DMS53 (cell line): ENCODE results near the gene EZH1.
"Not testable (repeated sequence)": the region's sequence is repeated elsewhere in the genome, so short reads cannot be mapped to it uniquely, and the experiment has no call there.

Source experiments
- DNase-seq: peaks from one replicate; lab custom pipeline; 2025; lab: John Stamatoyannopoulos, UW

The EZH1 gene

GRCh38 chr17:42669977-42670788 is 74.7 kb downstream of the EZH1 start:
- no peak for DNase-seq

DNA sequence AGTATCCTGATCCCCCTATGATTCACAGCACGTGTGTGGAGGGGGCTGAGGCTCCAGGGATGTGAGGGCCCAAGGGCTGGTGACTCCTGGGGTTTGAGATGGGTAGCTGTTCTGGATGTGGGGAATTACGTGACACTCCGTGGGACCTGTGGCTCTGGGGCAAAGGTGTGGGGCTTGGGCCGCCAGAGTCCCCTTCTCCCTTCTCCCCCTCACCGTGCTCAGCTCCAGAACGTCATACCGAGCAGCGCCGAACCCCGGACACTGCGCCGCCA is 75.2 kb downstream of the EZH1 start:
- no peak for DNase-seq

DNA sequence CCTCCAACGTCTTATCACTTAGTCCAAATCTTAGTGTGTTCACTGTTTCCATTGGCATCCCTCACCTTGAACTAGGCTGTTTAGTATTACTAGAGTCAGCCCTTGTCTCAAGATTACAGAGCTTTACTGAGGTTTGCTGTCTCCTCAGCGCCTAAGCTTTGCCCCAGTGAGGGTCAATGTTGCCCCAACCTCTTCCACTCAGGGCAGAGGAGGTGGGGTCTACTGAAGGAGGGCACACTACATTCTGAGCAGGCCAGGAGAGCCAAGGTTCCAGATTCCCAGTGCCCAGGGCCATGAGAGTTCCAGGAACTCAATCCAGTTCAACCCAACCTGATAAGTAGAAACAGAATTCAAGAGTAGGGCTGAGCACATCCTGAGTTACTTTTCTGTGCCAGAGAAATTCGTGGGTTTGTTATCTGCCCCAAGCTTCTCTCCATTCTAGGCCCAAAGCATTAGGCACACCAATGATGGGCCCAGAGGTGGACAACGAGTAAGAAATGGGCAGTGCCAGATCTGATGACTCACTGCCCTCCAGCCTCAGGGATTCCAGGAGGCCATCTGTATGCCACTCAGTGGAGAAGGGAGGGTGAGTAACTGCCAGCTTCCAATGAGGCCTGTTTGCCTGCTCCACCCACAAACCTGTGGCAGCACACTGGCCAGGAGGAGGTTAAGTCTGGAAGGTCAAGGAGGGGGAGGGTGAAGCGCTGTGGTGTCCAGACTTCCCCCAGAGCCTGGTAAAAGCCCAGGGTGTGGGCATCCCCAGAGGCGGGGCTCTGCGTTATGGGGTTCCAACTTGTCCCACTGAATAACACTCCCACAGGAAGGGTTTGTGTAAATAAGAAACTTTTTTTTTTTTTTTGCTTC is 77.5 kb downstream of the EZH1 start:
- DNase-seq, result peak; percentile 91

- DNase-seq, result not testable (repeated sequence)
Observed at GRCh38 chr17:42666126-42666525, 78.7 kb downstream of the EZH1 start.

DNA sequence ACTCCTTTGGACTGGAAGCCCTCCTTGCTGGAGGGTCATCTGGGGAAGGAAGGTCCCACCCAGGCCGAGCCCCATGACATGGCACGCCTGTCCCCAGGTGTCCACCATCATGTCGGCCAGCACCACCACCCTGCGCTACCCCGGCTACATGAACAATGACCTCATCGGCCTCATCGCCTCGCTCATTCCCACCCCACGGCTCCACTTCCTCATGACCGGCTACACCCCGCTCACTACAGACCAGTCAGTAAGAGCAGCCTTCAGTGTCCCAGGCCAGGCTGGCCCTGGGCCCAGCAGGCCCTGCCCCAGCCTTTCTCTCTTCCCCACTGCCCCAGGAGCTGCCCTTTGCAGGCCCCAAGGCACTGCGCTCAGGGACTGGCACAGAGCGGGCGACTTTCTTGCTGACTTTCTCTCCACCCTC is 79.2 kb downstream of the EZH1 start:
- DNase-seq, result no peak

GRCh38 chr17:42660692-42661345 is 84.0 kb downstream of the EZH1 start:
- no peak for DNase-seq

DNA sequence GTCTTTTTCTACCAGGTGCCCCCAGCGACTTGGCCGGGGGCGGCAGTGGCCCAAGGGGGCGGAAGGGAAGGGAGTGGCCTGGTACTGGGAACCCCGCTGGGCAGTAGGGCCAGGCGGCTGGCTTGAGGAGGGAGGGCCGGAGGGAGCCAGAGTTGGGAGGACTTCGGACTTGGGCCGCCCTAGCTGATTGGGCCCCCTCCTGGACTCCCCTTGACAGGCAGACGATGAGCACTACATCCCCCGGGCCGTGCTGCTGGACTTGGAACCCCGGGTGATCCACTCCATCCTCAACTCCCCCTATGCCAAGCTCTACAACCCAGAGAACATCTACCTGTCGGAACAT is 84.9 kb downstream of the EZH1 start:
- not testable (repeated sequence) for DNase-seq

DNA sequence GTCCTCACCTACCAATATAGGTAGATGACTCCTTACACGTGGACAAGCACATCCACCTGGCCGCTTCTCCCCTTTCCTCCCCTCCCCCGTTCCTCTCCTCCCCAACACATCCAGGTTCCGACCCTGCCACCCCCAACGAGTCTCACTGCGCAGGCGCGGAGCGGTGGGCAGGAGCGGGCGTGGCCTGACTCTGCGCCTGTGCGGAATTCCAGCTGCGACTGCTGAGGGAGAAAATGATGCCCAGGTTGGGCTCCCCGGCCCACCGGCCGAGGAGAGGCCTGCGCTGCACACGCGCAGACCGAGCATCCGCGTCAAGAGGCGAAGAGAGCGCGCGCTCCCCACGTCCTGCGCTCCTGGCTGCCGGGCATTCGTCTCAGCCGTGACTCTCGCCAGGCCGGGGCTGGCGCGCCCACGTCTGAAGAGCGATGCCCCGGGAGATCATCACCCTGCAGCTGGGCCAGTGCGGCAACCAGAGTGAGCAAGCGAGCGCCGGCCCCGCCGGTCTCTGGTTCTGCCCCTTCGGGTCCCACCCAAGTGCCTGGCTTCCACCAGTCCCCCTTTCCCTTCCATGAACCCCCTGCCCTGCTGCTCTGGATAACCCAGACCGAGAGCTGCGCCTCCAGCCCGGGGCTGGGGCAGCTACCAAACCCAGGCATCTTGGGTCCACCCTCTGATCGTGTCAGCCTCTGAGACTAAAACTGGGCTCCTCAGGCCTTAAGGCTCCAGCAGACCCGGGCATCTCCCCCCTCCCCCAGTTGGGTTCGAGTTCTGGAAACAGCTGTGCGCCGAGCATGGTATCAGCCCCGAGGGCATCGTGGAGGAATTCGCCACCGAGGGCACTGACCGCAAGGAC is 85.5 kb downstream of the EZH1 start, which contains the start of gene TUBG2:
TSS of gene TUBG2 (plus strand) at position 206 of the 853 bp plus-strand sequence. CDS start at position 426, 220 bp downstream.
- peak; percentile 98 for DNase-seq

DNA sequence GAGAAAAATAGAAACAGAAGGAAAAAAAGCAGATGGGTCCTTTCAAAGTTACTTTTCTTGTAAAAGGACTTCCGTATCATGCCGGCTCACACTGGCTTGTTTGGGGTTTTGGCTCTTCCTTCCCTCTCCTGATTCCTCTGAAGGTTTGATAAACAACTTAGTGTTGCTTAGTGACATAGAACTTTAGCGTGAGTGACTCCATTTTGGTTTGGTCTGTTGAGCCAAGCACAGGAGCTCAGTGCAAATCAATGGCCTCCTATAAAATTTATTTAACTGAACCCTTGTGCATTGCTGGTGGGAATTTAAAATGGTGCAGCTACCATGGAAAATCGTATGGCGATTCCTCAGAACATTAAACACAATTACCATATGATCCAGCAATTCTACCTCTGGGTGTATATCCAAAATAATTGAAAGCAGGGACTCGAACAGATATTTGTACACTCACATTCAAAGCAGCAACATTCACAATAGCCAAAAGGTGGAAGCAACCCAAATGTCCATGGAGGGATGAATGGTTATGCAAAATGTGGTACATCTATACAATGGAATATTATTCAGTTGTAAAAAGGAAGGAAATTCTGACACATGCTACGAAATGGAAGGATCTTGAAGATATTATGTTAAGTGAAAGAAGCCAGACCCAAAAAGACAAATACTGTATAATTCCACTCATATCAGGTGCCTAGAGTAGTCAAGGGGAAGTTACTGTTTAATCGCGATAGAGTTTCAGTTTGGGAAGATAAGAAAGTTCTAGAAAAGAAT is 86.8 kb downstream of the EZH1 start:
- peak; percentile 33 for DNase-seq

DNA sequence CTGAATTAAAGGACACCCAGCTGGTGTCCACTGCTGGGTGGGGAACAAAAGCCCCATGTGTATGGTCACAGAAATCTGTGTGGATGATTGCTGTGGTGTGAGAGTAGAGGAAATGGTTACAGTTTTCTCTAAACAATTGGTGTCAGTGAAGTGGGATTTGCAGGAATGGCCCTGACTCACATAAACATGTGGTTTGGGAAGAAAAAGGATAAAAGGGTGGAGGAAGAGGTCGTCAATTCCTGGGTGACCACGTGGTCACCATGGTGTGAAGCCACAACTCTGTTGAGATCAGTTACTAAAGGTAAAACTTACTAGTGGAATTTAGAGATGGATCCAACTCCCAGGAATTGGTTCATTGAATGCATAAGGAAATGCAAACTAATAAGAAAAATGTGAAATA is 89.3 kb downstream of the EZH1 start:
- DNase-seq, result no peak

- peak; percentile 48 for DNase-seq
Observed at GRCh38 chr17:42653179-42654124, 91.4 kb downstream of the EZH1 start.

DNA sequence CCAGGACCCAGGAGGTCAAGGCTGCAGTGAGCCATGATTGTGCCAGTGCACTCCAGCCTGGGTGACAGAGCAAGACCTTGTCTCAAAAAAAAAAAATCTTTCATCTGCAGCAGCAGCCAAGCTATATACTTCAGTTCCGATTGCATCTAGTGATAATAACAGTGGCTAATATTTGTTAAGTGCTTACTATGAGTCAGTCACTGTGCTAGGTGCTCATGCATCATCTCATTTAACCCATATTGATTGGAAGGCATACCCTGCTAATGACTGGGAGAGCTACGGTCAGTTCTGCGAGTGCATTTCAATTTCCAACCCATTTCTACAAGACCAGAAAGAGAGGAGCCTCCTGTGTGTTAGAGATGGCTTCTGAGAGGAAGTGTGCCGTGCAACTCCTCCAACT is 93.4 kb downstream of the EZH1 start:
- peak; percentile 52 for DNase-seq
